ENCODE results near the gene P4HA3. TPM values are rescaled to one million over a fixed set of nuclear protein-coding genes. Genes with fewer than 3 reads are reported as not detected.
"Not testable (repeated sequence)": the region's sequence is repeated elsewhere in the genome, so short reads cannot be mapped to it uniquely, and the experiment has no call there.

P4HA3 gene
- polyA plus RNA-seq (ENCODE audit: insufficient read length) = 1.0 TPM
- long read RNA-seq, donor 1, partial matches to known transcripts = 0 of 1 reads
- long read RNA-seq, donor 1, other reads (novel, unspliced or antisense) = 0 of 1 reads
- long read RNA-seq, donor 2 = 0 reads
- long read RNA-seq, donor 3, partial matches to known transcripts = 0 of 6 reads
- long read RNA-seq, donor 3, other reads (novel, unspliced or antisense) = 6 of 6 reads
- long read RNA-seq, donor 4 = 0 reads
- long read RNA-seq, donor 5 = 0 reads
- long read RNA-seq, donor 6, partial matches to known transcripts = 57 of 57 reads
- long read RNA-seq, donor 6, other reads (novel, unspliced or antisense) = 0 of 57 reads
- long read RNA-seq, donor 7, partial matches to known transcripts = 10 of 10 reads
- long read RNA-seq, donor 7, other reads (novel, unspliced or antisense) = 0 of 10 reads
- long read RNA-seq, donor 8 = 0 reads

DNA sequence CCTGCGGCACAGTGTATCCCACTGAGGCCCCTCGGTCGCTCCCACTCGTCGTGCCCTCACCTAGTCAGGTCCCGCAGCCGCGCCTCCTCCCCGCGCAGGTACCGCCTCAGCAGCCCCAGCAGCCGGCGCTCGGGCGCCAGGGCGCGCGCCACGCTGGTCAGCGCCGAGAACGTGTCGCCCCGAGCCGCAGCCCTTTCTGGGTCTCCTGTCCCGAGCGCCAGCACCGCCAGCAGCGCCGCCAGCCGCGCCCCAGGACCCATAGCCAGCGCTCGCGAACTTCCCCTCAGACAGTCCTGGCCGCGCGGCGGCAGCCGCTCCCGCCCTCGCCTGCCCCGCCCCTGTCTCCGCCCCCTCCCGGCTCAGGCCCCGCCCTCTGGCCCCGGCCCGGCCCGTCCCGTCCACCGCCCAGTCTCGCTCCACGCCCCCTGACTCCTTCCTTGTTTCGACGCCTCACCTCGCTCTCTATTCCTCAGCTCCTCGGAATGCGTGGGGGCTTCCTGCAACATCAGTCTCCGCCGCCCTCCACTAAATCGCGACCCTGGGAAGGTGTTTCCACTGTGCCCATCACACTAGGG, at the start of gene P4HA3:
Gene P4HA3 (minus strand): TSS at position 289 of the 575 bp plus-strand sequence. CDS start 29 bp downstream, at position 260.
- peak; percentile 35 for DNase-seq

DNA sequence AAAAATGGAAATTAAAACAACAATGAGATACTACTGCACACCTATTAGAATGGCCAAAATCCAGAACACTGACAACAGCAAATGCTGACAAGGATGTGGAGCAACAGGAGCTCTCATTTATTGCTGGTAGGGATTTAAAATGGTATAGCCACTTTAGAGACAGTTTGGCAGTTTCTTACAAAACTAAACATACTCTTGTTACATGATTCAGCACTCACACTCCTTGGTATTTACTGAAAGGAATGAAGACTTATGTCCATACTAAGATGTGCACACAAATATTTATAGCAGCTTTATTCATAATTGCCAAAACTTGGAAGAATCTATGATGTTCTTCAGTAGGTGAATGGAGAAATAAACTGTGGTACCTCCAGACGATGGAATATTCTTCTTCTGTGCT, 46.0 kb upstream of the P4HA3 start:
- DNase-seq = no peak

DNA sequence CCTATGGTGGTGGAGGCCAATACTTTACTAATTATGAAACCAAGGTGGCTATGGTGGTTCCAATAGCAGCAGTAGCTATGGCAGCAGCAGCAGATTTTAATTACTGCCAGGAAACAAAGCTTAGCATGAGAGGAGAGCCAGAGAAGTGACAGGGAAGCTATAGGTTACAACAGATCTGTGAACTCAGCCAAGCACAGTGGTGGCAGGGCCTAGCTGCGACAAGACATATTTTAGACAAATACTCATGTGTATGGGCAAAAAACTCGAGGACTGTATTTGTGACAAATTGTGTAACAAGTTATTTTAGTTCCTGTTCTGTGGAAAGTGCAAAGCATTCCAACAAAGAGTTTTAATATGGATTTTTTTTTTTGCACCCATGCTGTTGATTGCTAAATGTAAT, 44.2 kb upstream of the P4HA3 start:
- DNase-seq = no peak

DNA sequence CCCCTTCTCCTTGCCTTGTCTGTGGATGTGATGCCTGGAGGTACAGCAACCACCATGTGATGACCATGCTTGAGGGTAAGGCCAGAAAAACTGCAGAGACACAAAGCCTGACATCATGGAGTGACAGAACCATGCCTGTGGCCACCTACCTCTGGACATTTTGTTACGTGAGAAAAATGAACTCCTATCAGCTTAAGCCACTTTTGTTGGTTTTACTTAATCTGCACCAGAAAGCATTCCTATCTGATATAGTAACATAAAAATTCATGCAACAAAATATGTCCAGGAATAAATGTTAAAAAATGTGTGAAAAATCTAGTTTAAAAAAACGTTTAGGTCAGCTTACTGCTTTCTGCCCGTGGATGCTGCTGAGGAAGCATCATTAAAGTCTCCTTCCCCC, 42.6 kb upstream of the P4HA3 start:
- DNase-seq = no peak

DNA sequence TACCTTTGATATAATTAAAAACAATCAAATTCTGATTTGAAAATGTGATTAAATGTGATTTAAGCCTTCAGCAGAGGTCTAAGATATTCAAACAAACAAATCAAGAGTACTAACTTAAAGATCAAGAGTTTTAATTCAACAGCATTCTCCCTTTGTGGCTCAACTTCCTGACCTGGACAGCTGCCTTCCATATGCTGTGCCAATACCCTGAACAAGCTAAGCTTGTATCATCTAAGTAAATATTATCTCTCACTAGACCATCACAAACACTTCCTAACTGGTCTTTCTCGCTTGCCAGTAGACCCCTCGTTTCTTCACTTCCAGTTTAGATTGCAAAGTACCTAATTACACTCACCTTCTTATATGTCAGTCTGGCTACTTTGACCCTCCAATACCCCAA, 35.9 kb upstream of the P4HA3 start:
- DNase-seq = no peak

DNA sequence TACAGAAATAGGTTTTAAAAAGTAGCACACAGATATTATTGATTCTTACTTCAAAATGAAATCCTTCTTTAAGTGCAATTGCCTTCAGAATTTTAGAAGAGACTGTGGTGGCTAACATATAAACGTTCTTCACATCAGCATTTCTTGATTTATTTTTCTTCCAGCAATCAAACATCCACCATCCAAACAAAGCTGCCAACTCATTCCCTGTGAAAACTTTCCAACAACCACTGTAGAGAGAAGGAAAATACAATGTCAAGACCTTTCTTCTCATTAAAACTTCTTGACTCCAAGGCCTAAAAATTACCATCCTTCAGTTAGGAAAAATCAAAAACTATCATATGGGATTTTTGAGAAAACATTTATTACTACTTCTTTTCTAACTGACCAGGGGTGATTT, 34.0 kb upstream of the P4HA3 start:
- DNase-seq = no peak

DNA sequence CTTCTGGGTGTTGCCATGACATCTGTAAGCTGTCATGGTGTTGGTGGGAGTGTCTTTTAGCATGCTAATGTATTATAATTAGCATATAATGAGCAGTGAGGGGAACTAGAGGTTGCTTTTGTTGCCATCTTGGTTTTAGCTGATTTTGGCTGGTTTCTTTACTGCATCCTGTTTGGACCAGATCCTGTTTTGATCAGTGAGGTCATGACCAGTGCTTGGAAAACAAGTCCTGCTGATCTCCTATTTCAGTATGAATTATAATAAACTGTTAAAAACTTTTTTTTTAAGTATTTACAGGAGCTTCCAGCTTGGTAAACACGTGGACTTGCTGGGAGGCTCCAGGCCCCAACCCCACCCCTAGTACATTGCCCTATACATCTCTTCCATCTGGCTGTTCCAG, 30.5 kb upstream of the P4HA3 start:
- DNase-seq = no peak

DNA sequence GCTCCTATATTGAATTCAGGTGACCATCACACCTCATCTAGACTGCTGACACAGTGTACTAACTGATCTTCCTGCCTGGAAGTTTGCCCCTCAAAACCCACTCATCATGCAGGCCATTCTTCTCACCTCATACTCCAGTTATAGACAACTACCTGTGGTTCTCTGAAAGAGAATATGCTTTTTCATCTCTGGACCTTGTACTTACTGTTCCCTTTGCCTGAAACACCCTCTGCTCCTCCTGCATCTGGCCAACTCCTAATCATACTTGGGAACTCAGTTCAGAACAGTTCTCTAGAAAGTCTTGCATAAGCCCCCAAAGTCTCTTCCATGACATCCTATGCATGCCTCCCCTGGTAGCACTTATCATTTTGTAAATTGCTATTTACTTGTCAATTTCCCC, 28.2 kb upstream of the P4HA3 start:
- DNase-seq = no peak

DNA sequence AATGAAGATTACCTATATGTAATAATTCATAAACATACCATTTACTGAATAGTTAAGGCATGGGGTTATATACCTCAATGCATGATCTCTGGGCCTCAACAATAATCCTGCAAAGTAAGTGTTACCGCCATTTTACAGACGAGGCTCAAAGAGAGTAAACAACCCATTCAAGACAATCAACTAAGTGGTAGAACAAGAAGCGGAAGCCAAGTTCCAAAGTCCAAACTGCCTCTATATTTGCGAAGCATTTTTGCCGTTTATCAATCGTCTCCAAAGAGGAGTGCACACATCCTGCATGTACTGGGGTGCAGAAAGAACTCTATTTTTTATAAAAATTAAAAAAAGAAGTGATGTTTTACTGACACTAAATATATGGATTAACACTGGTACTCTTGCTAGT, 27.5 kb upstream of the P4HA3 start:
- DNase-seq = no peak

DNA sequence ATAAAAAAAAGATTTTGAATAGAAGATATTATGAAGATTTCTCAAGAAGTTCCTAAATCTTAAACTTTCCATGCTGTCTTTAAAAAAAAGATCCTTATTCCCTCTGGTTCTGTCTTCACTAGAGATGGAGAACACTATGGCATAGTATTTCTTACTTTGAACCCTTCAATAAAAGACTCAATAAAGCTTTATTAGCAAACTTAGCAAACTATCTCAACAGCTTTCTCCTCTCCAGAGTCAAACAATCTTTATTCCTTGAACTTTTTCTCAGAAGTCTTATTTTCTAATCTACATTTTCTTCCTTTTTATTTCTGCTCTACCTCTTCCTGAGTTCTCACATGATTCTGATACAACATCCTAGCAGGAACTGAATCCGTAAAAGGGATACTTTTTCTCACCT, 21.8 kb upstream of the P4HA3 start:
- DNase-seq = no peak

DNA sequence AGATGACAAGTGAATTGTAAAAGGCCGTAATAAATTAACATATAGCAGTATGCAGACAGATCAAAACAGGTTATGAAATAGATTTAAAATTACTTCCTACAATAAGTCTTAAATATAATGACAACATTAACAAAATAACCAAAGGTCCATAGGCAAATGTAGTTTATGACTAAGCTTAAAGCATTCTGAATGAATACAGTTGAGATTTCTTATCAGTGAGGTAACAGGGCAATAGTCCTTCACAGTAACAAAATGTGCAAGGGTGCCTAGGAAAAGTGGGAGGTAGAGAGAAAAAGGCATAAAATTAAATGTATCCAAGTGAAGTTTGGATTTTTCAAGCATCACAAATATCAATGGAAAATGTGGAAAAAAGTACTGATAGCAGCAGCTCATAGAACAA, 20.9 kb upstream of the P4HA3 start:
- no peak for DNase-seq

DNA sequence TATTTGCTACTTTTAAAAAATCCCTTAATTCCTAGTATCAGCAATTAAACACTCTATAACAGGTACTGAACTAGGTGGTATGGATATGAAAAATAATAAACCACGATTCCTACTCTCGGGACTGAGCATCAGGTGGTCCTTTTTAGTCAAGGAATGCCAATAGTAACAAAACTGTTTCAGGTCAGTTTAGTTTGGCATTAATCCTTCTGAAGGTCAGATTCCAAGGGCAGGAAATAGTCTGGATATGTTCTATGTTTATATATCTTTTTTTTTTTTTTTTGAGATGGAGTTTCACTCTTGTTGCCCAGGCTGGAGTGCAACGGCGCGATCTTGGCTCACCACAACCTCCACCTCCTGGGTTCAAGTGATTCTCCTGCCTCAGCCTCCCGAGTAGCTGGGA, 19.6 kb upstream of the P4HA3 start:
- not testable (repeated sequence) for DNase-seq

DNA sequence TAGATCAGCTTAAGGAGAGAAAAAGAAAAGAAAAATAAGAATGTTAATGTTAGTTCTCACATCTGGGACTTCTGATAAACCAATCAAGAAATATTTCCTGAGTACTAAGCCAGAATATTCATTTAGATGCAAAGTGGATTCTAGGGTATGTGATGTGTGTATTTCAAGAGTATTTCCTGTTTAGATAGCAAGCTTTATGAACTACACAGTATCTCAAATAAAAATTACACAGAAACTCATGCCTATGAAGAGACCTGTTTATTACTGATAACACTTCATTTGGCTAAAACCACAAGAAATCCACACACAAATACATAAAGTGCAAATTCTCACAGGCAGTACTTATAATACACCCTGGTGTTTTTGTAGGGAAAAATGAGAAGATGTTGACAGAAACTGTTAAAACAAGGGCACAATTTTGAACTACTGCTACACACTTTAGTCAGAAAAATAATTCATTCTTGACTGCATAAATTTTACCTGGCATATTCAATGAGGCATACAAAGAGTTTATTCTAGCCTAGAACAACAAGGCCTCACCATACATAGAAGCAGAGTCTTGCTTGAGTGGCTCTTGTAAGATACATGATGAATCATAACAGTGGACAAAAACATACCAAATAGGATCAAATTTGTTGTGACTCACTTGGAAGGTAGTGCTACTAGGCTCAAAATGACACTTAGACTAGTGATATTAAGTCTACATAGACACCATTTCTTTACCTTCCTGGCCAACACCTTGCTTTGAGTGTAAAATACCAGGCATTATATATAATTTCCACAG, 18.8 kb upstream of the P4HA3 start:
- no peak for DNase-seq

DNA sequence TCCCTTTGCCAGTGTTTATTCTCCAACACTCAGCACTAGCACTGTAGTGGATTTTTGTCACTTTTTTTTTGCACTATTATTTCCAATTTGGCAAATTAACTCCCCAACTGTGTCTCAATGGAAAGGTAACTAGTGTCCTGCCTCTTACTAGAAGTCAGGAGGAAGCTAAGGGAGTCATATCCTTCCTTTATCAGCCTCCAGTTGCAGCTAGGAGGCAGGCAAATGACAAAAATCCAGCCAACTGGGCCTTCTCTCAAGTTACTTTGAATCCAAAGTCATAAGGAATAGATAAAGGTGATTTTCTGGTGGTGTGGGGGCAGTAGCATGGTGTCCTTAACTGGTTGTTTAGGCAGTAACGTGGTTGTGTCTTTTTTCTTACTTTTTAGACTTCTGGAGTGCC, 15.6 kb upstream of the P4HA3 start:
- DNase-seq = no peak

DNA sequence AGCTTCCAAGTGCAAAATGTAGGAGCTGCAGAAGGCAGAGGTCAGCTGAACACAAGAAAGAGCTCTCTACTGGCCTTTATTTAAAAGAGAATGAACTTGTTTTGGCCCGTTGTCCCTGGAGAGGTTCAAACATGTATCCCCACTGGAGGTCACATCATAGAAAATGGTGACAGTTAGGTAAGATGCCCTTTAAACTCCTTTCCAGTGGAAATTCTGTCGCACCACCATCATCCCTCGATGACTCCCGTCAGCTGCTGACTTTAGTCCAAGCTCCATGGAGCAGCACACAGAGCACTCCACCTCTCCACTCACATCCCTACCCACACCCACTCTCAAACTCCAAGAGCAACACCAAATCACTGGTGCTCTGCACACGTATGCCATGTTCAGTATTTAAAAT, 15.2 kb upstream of the P4HA3 start:
- DNase-seq = no peak

DNA sequence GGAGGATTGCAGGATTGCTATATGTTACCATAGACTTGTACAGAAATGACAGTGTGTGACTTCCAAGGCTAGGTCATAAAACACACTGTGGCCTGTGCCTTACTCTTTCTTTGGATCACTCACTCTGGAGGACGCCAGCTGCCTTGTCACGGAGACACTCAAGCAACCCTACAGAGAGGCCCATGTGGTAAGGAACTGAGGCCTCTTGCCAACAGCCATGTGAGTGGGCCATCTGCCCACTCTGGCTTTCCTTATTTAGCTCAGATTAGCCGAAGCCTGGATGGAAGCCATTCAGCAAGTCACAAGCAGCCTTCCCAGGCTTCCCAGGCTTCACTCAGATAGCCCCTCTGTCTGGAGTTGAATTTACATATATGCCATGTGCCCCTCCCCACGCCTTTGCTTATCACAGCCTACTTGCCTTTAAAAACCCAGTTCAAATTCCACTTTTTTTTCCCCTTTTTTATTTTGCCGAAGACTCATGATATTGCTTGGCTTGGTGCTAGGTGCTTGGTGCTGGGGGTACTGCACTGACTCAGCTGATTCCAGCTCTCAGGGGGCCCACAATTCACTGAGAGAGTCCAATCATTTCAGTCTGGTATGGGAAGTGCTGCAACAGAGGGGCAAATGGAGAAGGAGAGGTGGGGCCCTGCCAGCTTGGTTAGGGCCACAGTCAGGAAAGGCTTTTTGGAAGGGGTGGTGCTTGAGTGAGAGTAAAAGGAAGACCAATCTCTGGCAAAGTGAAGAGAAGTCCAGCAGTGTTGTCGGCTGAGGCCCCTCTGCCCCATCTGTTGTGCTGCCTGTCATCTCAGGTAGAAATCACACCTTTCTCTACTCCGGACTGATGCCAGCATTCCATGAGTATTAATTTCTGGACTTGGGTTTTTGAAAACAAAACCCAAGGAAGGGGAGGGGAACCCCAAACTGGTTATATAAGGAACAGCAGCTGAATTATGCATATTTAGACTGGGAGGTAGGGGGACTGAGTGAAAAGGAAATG, 14.5 kb upstream of the P4HA3 start:
- no peak for DNase-seq

DNA sequence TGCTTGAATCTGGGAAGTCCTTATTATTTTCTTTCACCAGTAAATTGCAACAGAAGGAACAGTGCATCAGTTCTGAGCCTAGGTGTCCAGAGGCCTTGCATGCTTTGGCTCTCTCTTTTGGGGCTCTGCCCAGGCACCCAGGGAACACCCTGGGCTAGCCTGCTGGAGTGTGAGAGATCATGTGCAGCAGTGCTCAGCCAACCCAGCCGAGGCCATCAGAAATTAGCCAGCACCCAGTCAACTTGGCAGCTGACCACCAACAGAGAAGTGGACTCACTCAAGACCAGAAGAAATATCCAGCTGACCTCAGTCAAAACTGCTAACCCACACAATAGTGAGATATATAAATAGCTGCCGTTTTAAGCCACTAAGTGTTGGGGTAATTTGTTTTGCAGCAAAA, 11.2 kb upstream of the P4HA3 start:
- no peak for DNase-seq

DNA sequence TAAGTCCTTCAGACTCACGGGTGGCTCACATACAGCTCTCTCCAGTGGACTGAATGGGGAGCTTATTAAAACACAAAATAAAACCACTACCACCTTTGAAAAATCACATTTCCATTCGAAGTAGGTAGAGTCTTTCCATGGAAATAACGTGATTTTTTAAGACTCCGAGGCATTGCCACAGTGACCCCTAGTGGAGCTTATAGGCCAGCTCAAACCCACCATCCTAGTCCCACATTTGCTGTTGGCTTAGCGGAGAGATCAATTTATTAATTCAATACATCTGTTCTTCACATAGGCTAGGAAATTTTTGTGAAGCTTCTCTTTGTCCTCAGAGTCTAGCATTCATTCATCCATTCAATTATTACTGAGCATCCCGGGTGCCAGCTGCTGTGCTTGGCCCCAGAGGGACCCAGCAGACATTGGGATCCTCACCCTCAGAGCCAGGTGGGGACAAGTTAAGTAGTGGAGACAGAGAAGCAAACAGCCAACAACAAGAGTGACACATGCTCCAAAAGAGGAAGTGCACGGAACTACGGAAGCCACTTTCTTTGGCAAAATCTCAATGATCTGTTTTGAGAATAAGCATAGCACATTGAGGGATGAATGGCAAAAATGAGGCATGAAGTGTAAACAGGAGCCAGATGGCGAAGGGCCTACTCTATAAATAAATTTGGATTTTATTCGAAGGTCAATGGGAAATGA, 10.2 kb upstream of the P4HA3 start:
- no peak for DNase-seq

DNA sequence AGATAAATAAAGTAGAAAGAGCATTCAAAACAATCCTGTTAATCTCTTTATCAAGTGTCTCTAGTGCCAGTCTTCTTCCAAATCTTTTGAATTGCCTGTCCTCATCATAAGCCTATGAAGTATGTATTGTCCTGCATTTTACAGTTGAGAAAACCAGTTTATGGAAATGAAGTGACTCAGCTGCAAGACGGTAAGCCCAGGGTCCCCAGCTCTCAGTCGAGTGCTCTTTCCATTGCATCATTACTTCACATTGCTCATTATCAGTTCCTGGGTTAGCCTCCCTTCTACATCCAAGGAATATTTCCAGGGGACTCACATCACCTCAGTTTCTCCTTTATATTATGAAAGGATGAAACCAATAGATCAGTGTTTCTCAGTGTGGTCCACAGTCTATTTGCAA, 9.1 kb upstream of the P4HA3 start:
- no peak for DNase-seq

DNA sequence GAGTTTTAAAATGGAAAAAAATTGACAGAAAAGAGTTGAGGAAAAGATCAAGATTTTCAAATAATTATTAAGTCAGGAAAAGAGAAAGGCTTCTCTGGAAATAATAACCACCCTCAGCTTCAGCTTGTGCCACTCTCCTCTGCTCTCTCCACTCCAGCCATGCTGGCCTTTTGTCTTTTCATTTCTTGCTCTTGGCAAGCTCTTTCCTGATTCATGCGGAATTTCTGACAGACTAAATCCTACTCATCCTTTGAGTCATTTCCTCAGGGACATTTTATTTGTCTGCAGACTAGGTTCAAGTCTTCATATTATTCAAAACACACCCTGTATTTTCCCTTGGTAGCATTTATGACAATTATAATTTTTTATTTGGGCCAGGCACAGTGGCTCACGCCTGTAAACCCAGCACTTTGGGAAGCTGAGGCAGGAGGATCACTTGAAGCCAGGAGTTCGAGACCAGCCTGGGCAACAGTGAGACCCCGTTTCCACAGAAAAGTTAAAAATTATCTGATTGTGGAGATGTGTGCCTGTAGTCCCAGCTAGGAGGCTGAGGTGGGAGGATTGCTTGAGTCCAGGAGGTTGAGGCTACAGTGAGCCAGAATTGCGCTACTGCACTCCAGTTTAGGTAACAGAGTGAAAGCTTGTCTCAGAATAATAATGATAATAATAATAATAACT, 7.8 kb upstream of the P4HA3 start:
- DNase-seq = no peak
